ENCODE data around the gene EGR2. TPM values are rescaled to one million over a fixed set of nuclear protein-coding genes. Genes with fewer than 3 reads are reported as not detected.

Gene EGR2
- total and polyA plus RNA-seq, 2 donors (not counting 3 experiments of a cell fraction or from before 2014, with no cell fraction given): 0.46 to 0.47 TPM

DNA sequence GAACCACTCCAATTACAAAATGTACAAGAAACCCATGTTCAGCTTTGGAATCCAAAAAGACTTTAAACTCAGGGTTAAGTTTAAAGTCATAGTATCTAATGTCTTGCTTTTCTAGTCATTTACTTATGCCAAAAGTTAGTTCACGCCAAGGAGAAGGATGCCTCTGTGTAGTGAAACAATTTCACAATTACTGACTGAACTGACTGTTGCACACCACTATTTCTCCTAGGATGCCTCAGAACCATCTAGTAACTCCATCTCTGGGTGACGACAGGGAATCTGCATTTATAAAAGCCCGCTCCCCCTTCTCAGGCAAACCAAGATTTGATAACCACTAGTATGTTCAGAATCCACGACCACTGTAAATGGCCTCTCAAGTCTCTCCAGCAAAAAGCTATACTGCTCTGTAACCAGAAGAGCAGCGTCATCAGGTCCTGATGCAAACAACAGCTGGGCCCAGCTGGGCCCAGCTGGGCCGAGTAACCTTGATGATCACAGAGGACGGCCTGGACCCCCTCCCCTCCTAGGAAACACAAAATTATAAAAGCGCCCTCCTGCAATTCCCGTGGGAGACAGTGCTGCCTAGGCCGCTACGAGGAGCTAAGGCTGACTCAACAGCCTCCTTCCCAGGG lies 12.3 kb downstream of the EGR2 start:
- no peak for FAIRE-seq
- dilution Hi-C loops (cut with MboI; ENCODE audit: extremely low pct_ligation_motif_present, low sequenced_read_pairs) (no loop called here), intact Hi-C loops (cut with micrococcal nuclease) (loop anchor here (1.0 kb wide), 3 partner anchors 12 to 115 kb away; partner anchors contain the start of gene EGR2)
- Histone ChIP-seq H3K9me1 (replicated peaks; ENCODE audit: control insufficient read depth, extremely low read depth, insufficient read depth, low read length) (no peaks in the 10 kb centered on the region), H3K9ac (replicated peaks; ENCODE audit: extremely low read depth, insufficient read depth, low read length) (peak overlapping the region; percentile 88), H3K4me1 (ENCODE audit: control insufficient read depth, extremely low read depth, insufficient read depth, low read length) (peaks cover 18% of the 10 kb centered on the region), H3K4me2 (ENCODE audit: insufficient read depth, low read length) (peak overlapping the region; percentile 72), H3K79me2 (ENCODE audit: control insufficient read depth, insufficient read depth, low read length) (peaks cover 23% of the 10 kb centered on the region), H4K20me1 (replicated peaks; ENCODE audit: control insufficient read depth, extremely low read depth, insufficient read depth, low read length) (no peaks in the 10 kb centered on the region), H3K27ac (ENCODE audit: insufficient read depth, low read depth, low read length) (peak overlapping the region; percentile 87), H3K36me3 (ENCODE audit: control insufficient read depth in 2 of 2, extremely low read depth in 1 of 2, insufficient read depth in 2 of 2, low read length in 2 of 2) (no peaks in the 10 kb centered on the region), H2AFZ (ENCODE audit: low read depth, low read length) (peak overlapping the region; percentile 99), H3K4me3 (replicated peaks in 1 of 3; ENCODE audit: insufficient read depth in 1 of 3, low read depth in 1 of 3, low read length in 3 of 3) (peak overlapping the region in 2 of 3 experiments; percentile 45 to 73), H3K9me3 (replicated peaks; ENCODE audit: control insufficient read depth, insufficient read depth, low read length) (no peaks in the 10 kb centered on the region), H3K27me3 (ENCODE audit: control insufficient read depth in 2 of 2, insufficient read depth in 2 of 2, low read length in 2 of 2) (peaks cover 13 to 20% of the 10 kb centered on the region in 2 experiments)
- DNase-seq (ENCODE audit: low read depth, low spot score): no peak
- POLR2A ChIA-PET: no interaction called here
- CTCF ChIA-PET: interaction anchor here (0.7 to 4.5 kb wide), 5 partner anchors 13 to 280 kb away, joined by 3 to 30 read pairs (median 3); partner anchors contain the start of gene EGR2
- TF ChIP-seq, protein P1, sequence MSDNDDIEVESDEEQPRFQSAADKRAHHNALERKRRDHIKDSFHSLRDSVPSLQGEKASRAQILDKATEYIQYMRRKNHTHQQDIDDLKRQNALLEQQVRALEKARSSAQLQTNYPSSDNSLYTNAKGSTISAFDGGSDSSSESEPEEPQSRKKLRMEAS (IDR thresholded peaks at IDR 0.05; ENCODE audit: insufficient read depth, insufficient read length): no peak
- no peak for TF ChIP-seq EZH2 (IDR thresholded peaks at IDR 0.05; ENCODE audit: borderline replicate concordance, low read depth, low read length, severe bottlenecking)
- no peak for TF ChIP-seq GATA2 (IDR thresholded peaks at IDR 0.05; ENCODE audit: insufficient read depth, insufficient read length, low read depth, low read length)
- TF ChIP-seq MYC (IDR thresholded peaks at IDR 0.05; ENCODE audit: low read depth, low read length): no peak
- TF ChIP-seq POLR2AphosphoS5 (IDR thresholded peaks at IDR 0.05; ENCODE audit: insufficient read depth, low read depth, low read length): no peak
- TF ChIP-seq, protein P2, sequence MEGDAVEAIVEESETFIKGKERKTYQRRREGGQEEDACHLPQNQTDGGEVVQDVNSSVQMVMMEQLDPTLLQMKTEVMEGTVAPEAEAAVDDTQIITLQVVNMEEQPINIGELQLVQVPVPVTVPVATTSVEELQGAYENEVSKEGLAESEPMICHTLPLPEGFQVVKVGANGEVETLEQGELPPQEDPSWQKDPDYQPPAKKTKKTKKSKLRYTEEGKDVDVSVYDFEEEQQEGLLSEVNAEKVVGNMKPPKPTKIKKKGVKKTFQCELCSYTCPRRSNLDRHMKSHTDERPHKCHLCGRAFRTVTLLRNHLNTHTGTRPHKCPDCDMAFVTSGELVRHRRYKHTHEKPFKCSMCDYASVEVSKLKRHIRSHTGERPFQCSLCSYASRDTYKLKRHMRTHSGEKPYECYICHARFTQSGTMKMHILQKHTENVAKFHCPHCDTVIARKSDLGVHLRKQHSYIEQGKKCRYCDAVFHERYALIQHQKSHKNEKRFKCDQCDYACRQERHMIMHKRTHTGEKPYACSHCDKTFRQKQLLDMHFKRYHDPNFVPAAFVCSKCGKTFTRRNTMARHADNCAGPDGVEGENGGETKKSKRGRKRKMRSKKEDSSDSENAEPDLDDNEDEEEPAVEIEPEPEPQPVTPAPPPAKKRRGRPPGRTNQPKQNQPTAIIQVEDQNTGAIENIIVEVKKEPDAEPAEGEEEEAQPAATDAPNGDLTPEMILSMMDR (IDR thresholded peaks at IDR 0.05; ENCODE audit: extremely low read depth in 1 of 2, insufficient read depth in 1 of 2, low read depth in 1 of 2, low read length in 2 of 2): no peak
- no peak for TF ChIP-seq POLR2A (IDR thresholded peaks at IDR 0.05; ENCODE audit: low read depth, low read length)
- TF ChIP-seq JUN (IDR thresholded peaks at IDR 0.05; ENCODE audit: borderline replicate concordance, insufficient read depth, insufficient read length, low read depth): no peak
- TF ChIP-seq FOS (IDR thresholded peaks at IDR 0.05; ENCODE audit: borderline replicate concordance, insufficient read depth, low read length): no peak
- TSS peak; percentile 69 for BruUV-seq (replicated peaks)
